ENCODE results near the gene SNAPC4.
"Not testable (repeated sequence)": the region's sequence is repeated elsewhere in the genome, so short reads cannot be mapped to it uniquely, and the experiment has no call there.

SNAPC4 gene

DNA sequence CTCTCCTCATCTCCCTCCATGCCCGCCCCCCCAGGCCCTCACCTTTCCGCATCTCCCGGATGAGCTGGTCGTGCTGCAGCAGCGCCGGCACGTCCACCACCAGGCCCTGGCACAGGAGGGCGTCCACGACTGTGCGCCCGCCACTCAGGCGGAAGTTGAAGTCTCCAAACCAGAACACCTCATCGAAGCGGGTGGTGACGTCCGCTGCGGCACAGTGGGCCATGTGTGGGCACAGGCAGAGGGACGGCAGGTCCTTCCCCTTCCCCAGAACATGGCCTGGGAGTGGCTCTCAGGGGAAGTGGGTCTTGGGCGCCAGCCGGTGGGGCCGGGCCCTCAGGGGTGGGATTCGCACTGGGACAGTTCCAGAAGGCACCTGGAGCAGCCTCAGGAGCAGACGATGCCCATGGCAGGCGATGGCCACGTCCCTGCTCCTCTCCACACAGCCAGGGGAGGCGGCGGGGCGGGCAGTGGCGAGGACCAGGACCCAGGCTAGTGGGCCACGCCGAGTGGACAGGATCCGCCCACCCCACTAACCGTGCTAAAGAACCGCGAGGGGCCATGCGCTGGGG lies 31.9 kb upstream of the SNAPC4 start:
- DNase-seq, result no peak

DNA sequence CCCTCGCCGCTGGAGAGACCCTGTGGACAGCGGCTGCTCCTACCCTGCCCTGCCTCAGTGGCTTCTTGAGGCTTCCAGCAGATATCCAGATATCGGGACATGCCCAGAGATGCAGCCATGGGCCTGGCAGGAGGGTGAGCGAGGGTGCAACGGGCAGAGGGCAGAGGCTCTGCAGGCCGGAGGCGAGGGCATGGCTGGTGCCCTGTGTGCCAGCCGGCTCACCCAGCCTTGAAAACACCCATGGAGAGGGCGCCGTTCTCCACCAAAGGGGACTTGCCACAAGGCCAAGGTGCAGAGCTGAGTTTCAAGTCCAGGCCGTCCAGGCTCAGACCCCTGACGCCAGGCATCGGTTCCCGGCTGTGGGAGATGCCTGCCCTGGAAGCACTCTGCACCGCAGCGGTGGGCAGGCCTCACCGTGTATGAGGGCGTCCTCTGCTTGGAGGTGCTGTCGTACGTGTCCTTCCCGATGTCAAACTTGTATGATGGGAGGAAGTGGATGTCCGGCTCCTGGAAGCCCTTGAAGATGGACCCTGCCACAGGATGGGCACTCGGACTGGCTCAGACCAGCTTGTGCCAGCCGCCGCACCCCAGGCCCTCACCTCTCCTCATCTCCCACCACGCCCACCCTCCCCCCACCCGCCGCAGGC lies 30.7 kb upstream of the SNAPC4 start:
- no peak for DNase-seq

DNA sequence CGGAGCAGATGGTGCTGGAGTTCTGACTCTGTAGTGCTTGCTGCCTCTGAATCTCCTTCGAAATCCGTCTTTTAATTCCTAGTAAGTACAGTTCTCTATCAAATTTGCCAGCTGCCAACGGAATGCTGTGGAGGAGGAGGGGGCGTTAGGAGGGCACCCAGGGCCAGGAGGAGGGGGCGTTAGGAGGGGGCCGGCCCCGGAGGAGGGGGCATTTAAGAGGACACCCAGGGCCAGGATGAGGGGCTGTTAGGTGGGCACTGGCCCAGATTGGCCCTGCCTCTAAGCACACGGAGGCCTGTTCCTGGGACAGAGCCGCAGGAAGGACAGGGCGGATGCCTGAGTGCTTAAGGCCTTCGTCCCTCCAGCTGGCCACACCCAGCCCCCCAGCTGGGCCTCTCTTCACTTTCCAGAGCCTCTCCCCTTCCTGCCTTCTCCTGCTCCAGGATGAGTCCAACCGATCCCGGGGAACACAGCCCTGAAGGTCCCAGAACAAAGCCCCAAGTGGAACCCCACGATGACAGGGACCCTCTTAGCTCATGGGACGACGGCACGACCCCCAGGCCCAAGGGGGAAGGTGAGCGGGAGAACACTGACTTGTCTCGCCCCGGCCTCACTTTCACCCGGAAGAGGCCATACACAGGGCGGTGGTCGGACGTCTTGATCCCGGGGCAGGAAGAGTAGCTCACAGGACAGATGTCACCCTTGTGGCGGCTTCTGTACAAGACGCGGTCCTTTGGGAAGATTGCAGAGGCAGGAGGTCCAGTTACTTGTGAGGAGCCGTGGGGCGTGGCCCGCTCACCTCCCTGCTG lies 29.9 kb upstream of the SNAPC4 start:
- DNase-seq, result no peak

DNA sequence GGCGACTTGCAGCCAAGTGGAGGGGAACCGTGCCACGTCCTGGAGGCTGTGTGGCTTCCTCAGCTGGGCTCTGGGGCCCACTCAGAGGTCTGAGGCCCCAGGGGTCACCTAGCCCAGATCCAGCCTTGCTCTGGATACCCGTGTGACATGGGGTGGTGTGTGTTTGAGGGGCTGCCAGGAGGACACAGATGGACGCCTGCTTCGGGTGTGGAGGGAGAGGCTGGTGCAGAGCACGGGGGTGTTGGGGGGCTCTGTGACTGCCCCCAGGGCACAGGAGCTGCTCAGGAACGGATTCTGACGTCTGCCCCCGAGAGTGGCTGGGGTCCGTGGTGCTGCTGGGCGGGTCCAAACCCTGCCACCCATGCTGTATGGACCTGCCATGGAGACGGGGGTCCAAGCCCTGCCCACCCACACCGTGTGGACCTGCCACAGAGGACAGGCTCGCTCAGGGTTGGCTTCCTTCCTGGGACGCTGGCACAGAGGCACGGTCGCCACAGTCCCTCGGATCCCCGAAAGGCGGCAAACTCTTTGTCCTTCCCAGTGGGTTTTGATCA lies 29.2 kb upstream of the SNAPC4 start:
- no peak for DNase-seq

DNA sequence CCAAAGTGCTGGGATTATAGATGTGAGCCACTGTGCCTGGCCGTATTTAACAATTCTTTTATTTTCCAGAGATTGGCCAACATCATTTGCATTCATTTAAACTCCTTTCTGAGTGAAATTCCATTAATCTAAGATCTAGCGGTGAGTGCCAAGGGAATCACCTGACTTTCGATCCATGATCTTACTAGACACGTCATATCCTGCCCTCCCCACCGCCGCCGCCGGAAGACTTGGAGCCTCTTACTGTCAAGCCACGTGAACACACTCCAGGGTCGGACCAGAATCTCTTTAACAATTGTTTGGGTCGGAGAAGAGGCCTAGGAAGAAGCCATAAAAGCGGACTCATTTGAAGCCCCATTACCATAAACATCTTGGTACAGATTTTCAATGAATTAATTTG lies 26.8 kb upstream of the SNAPC4 start:
- no peak for DNase-seq

DNA sequence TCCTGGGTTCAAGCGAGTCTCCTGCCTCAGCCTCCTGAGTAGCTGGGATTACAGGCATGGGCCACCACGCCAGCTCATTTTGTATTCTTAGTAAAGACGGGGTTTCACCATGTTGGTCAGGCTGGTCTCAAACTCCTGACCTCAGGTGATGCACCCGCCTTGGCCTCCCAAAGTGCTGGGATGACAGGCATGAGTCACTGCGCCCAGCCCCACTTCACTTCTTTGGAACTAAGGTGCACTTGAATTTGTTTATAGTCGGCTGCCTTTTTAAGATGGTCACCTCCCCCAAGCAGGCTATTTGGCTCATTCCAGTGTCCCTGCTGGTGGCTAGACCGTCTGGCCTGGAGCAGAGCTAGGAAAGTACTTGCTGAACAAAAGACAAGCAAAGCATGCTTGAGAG lies 25.4 kb upstream of the SNAPC4 start:
- not testable (repeated sequence) for DNase-seq

DNA sequence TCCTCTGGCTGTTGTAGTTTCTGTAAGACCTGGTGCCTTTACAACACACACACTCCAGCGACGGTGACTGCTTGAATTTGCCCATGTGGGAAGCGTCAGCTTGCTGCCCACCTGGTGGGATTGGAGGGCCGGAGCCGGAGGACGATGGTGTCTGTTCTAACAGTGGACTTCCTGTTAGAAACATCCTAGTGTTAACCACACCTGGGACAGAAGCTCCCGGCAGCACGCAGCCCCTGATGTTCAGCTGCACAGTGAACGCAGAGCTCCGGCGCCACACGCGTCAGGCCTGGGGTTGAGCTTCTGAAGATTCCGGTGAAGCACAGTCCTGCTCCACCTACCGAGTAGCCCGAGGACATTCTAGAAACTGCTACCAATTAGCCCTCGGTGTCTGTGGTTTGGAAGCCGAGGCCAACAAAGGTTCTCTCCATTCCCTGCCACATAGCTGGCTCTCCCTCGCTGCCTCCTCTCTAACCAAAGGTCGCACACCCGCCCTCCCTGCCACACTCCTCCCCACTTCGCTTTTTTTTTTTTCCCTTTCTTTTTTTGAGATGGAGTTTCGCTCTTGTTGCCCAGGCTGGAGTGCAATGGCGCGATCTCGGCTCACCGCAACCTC lies 24.9 kb upstream of the SNAPC4 start:
- DNase-seq, result no peak

DNA sequence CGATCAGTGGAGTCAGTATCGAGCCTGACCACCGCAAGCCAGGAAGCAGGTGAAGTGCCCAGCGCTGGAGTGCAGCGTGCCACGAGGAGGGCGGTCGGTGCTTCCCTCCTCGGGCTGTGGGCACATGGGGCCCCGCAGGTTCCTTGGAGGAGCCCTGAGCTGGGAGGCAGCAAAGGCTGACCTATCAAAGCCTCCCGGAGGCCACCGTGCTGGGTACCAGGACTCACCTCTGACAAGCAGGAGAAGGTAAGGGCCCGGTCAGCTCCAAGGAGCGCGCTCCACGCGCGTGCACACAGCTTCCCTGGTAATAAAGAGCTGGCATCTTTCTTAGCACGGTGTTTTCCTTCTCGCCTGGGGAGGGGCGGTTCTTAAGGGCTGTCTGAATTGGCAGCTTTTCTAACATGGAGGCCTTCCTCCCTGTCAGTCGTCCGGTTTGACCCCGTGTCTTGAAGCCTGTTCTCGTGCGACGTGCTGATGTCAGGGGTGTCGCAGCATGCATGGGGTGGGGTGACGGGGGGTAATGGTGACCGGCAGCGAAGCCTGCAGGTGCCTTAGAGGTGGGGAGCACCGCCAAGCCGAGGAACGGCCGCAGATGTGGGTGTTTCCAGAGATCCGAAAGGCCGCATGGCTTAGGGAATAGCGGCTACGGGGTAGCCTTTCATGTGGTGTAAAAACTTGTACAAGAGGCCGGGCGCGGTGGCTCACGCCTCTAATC lies 23.6 kb upstream of the SNAPC4 start:
- DNase-seq, result no peak

DNA sequence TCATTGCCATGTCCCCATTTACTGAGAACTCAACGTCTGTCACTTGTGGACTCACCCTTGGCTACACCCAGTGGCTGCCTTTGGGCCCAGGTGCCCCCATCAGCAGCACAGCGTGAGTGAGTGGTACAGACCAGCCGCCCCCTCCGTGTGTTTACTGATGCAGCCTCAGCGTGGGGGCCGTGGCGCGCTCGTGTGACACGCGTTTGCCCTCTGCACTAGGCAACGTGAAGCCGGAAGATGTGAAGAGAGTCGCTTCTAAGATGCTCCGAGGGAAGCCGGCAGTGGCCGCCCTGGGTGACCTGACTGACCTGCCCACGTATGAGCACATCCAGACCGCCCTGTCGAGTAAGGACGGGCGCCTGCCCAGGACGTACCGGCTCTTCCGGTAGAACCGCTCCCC lies 22.9 kb upstream of the SNAPC4 start:
- no peak for DNase-seq

DNA sequence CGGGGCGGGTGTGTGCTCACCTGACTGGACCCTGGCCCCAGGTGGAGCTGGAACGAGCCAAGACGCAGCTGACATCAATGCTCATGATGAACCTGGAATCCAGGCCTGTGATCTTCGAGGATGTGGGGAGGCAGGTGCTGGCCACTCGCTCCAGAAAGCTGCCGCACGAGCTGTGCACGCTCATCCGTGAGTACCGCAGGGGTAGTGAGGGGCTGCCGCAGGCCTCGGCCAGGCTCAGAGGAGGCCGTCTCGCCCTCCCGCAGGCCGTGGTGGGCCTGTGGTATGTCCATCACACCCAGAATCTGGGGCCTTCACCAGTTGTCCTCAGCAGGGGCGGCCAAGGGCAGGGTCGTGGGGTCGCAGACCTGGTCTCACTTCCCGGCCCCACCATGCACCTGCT lies 21.8 kb upstream of the SNAPC4 start:
- no peak for DNase-seq

DNA sequence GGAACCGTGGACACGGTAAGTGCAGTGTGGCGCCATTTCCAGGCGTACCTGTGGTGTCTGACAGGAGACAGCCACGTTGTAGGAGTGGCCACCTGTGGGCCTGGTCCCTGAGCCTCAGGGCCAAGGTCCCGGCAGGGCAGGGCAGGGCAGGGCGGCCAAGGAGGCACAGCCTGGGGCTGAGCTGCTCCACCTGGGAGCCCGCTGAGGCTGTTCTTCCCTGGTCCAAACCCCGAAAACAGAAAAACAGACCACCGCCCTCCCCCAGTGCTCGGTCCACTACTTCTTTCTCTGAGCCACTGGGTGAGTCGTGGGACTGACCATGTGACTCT lies 19.1 kb upstream of the SNAPC4 start:
- DNase-seq, result no peak

DNA sequence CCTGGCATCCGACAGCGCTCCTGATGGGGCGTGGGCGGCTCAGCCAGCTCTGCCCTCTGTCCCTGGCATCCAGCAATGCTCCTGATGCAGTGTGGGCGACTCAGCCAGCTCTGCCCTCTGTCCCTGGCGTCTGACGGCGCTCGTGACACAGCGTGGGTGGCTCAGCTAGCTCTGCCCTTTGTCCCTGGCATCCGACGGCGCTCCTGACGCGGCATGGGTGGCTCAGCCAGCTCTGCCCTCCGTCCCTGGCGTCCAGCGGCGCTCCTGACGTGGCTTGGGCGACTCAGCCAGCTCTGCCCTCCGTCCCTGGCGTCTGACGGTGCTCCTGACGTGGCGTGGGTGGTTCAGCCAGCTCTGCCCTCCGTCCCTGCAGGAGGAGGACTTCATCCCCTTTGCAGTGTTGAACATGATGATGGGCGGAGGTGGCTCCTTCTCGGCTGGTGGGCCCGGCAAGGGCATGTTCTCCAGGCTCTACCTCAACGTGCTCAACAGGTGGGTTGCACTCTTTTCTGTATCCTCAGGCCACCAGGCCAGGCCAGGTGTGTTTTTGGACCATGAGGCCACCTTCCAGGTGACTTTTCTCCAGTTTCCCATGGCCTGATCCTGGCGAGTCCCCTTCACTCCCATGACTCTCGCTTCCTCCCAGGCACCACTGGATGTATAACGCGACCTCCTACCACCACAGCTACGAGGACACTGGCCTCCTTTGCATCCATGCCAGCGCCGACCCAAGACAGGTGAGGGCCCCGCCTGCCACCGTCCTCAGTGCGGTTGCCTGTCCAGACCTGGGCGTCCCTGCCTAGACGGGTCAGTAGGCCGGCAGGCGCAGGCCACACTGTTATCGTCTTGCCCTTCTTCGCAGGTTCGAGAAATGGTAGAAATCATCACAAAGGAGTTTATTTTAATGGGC lies 18.5 kb upstream of the SNAPC4 start:
- DNase-seq, result no peak

DNA sequence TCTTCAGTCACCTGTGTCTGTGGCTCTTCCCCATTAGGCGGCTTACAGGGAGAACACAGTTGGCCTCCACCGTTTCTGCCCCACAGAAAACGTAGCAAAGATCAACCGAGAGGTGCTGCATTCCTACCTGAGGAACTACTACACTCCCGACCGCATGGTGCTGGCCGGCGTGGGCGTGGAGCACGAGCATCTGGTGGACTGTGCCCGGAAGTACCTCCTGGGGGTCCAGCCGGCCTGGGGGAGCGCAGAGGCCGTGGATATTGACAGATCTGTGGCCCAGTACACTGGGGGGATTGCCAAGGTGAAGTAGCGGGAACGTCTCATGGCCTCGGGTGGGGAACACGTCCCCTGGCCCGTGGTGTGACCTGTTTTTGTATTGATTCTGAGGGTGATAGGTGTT lies 16.9 kb upstream of the SNAPC4 start:
- DNase-seq, result no peak

DNA sequence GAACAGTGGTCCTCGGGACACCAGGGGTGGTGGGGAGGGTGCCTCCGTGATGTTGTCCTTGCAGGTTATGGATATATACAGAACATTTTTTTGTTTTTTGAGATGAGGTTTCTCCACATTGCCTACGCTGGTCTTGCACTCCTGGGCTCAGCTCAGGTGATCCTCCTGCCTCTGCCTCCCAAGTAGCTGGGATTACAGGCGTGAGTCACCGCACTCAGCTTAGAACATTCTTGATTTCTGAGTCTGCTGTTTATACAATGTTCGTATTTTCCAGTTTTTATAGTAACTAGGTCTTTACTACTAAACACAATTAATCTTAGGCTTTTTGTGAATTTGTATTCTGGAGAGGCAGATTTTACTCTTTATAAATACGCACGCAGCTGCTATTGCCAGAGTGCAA lies 16.5 kb upstream of the SNAPC4 start:
- DNase-seq, result no peak

DNA sequence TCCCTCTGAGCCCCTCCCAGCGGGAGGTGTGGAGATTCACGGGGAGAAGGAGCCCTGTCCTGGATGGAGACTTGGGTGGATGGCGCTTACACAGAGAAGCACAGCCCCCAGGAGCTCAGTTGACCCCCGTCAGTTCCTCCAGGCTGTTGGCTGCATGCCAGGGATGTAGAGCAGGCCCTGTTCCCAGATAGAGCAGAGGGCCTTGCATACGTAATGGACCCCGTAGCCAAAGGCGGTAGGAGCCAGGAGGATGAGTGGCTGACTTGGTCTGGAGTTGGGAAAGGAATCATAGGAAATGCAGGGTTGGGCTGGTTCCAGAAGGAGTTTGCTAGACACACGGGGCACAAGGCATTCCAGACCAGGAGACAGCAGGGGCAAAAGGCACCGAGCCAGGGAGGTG lies 13.0 kb upstream of the SNAPC4 start:
- DNase-seq, result no peak

DNA sequence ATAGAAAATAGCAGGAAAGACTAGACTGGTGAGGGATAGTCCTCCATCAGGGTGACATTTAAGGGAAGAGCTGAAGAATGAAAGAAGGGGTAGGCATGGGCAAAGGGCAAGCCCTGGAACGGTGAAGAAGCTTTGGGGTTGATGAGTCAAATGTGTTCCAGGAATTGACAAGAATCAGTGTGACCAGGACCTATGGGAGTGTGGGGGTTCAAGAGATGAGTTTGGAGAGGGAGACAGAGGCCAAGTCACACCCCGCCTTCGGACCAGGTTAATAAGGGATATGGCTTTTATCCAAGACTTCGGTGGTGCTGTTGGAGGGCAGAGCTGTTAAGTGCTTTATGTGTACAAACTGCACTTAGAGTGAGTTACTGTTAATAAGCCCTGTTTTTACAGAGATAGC lies 11.4 kb upstream of the SNAPC4 start:
- DNase-seq, result no peak

DNA sequence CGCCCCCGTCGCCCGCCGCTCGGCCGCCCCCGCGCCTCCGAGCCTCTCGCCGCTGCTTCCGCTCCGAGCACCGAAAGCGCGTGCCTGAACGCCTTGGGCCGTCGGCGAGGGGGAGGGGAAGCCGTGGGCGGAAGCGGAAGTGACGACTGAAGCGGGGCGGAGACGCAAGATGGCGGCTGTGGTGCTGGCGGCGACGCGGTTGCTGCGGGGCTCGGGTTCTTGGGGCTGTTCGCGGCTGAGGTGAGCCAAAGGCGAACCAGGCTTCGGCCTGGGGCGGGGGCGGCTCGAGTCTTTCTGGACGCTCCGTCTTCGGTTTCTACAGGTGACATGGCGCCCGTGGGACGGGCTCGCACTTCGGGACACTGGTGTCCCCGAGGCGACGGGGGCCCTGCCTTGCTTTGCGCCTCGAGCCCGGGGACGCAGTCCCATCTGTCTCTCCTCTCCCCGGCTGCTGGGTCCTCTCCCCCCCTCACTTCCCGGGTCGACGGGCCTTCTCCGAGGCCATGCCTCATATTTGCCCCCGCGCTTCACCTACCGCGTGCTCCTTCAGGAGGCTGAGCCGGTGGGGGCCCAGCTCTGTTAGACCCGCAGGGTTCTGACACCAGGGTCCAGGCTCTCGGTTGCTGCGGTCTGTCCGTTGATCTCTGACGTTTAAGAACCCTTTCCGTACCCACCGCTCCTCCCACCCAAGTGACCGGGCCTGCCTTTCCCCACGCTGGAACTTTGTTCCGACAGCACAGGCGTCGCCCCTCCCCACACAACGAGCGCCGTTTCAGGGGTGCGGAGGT lies 10.7 kb upstream of the SNAPC4 start, which contains the start of the genes ENTR1 and PMPCA:
TSS of gene ENTR1 (minus strand) at position 115 of the 788 bp plus-strand sequence. CDS start 217 bp downstream, outside the sequence.
TSS of gene PMPCA (plus strand) at position 159 of the 788 bp plus-strand sequence. CDS start at position 170, 11 bp downstream.
- DNase-seq, result peak; percentile 77

DNA sequence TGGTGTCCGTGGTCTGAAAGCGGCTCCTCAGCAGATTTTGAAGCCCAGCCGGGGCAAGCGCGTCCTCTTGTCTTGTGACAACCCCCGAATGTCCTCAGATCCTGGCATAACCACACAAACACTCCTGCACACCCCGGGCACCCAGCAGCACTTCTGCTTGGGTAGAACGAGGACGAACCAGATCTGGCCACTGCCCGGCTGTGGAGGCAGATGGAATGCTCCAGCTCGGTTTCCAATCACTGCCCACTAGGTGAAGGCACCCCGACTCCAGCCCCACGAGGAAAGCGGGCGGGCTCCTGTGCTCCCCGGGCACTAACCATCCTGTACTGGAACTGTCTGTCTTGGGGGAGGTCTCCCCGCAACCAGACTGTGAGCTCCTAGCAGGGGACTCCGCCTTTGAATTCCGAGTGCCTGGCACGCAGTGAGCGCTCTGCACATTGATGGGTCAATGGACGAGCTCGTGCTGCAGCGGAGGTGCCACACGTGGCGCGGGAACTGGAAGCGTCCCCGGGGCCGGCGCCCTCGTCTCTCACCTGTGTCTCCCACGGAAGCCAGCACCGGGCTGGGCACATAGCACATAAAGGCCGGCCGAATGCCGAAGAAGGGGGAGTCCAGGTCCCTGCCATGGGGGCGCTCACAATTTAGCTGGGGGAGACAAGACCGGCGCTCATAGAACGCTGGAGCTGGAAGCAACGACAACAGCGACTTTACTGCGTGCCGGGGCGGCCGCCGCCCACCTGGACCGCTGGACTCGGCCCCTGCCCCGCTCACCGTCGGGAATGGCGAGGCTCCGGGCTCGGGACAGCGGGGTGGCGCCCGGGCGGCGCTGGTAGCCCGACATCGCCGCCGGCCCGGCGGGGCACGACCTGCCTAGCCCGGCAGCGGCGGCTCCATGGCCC lies 9.8 kb upstream of the SNAPC4 start:
- DNase-seq, result no peak

DNA sequence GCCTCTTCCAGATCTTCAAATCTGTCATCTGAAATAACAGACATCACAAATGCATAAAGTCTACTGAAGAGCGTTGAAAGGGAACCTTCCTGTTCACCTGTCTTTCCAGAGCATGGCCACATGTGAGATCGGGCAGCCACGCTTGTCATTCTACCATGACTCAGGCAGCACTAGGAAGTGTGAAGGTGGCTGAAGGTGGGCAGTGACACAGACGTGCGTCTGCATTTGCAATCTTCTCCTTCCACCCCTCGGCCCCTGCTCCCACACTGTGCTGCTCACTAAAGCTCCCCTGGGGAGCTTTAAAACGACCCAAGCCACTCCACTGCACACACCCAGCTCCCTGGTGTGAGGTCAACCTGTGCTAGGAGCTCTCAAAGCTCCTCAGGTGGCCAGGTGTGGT lies 7.9 kb upstream of the SNAPC4 start:
- DNase-seq, result no peak

DNA sequence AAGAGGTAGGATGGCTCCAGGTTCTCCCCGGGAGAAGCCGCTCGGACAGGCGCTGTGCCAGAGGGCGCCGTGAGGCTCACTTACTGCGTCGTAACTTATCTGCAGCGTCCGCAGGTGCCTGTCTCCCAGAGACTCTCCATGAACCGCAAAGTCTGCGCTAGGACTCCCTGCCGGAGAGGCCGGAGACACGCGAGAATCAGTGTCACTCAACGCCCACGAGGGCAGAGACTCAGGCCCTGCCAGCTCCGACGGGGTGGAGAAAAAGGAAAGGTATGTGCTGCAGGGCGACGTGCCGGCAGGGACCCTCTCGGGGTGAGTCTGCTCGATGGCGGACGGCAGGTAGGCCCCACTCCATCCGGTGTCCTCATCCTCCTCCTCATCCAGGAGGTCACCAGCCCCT lies 7.1 kb upstream of the SNAPC4 start:
- not testable (repeated sequence) for DNase-seq
